ENCODE data around the gene ELMO1.

The ELMO1 gene

GRCh38 chr7:36944838-36945237 lies 503.8 kb downstream of the ELMO1 start:
- DNase-seq (ENCODE audit: low spot score), result no peak

DNA sequence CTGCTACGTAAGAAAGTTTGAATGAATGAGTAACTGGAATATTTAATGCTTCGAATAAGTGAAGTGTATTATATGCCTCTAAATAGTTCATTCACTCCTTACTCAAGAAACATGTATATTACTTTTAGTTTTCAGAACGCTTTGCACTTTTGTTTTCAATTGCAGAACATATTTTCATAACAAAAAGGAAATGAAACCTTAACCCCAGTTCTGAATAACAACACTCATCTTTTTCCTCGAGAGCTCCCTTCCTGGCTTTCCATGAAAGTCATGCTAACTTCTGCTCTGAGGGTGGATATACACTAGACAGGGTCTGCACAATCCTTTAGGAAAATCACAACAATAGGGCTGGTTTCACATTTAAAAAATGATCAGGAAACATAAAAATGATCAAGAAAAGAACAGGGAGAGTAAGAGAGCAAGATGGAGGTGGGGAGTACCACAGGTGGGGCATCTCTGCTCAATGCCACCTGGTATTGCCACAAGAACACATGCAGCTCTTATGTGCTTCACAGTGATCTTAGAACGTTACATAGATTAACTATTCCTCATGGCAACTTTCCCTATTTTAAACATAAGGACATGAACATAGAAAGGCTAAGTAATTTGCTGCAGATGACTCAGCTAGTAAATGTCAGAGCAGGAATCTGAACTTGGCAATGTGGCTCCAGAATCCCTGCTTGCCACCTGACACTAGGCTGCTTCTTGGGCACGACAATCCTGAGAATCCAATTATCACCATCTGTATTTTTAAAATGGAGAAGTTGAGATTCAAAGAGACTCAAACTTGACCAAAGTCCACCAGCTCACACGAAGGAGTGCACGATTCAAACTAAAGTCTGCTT lies 504.9 kb downstream of the ELMO1 start:
- DNase-seq (ENCODE audit: low spot score), result no peak

DNA sequence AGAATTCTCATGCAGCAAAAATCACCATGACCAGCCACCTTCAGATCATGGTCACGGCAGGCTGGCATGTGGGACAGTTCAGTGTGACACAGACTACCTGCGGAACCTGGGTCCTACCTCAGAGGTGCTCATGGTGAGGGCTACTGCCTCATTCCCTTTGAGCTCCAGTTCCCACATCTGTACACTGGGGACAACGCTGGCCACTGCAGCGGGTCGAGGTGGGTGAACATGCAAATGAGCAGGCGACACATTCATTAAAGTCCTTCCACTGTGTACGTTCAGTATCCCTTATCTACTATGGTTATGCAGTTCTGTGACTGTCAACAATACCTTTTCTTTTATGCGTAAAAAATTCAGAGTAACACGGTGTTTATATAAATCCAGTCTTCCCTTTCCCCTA lies 505.7 kb downstream of the ELMO1 start:
- DNase-seq (ENCODE audit: low spot score), result no peak

DNA sequence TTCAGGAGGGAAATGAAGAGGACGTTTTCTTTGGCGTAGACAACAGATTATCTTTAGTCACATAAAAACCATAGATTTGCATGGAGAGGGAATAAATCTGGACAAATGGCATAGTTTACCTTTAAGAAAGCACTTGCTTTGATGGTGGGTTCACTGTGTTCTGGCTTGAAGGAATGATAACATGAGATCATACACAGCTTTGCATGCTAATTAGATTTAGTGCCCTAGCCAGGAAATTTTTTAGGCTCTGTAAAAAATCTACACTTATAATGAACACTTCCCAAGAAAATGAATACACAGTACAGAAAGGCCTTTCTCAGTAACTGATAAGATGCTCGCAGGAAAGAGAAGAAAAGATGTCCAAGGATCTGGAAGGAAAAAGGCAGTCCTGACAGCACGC lies 506.1 kb downstream of the ELMO1 start:
- DNase-seq (ENCODE audit: low spot score), result no peak

DNA sequence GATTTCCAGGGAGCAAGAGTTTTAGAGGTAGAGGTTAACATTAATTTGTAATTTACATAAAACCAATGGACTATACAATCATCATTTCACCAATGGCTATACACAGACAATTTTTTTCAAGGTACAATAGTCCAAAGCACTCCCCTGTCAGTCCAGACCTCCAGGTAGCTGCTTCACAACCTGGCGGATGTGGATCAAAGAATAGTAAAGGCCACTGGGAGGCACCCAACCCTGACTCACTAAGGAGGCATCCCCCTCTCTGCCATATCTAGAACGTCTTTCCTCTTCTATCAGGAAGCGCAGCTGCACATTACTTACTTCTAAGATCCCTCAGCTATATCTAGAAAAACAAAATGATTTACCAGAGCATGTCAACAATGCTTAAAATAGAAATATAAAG lies 506.6 kb downstream of the ELMO1 start:
- no peak for DNase-seq (ENCODE audit: low spot score)

DNA sequence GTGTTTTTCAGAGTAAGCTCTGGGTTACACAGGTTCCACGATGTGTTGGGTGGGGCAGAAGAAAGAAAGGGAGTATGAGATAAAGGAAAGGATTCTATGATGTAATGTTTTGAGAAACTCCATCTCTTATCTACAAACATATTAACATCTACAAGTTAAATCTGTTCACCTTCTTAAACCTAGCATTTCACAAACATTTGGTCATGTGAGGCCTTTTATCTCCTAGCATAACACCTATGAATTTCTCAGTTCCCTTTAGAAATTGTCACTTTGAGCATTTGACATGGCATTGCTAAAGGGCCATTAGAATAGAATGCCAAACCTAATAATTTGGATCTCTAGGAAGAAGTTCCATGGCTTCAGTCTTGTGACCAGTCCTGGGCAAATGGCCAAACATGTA lies 507.3 kb downstream of the ELMO1 start:
- DNase-seq (ENCODE audit: low spot score), result no peak

GRCh38 chr7:36939816-36940215 lies 508.8 kb downstream of the ELMO1 start:
- no peak for DNase-seq (ENCODE audit: low spot score)

- no peak for DNase-seq (ENCODE audit: low spot score)
Measured at GRCh38 chr7:36937754-36938563, 510.7 kb downstream of the ELMO1 start.

DNA sequence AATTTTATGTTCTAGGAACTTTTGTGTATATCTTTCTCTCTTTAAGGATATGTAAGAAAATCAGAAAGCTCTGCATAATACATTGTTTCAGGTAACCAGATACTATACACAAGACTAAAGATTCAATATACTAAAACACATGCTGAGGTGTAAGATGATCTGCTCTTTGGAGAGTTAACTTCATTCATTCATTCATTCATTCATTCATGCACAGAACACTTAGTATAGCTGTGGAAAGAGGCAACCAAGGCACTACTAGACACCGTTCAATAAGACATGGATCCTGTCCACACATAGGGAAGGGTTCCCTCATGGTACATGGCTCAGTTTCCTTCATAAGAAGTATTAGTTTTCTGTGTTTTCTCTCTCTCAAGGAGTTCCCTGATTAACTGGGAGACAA lies 516.8 kb downstream of the ELMO1 start:
- DNase-seq (ENCODE audit: low spot score), result no peak

DNA sequence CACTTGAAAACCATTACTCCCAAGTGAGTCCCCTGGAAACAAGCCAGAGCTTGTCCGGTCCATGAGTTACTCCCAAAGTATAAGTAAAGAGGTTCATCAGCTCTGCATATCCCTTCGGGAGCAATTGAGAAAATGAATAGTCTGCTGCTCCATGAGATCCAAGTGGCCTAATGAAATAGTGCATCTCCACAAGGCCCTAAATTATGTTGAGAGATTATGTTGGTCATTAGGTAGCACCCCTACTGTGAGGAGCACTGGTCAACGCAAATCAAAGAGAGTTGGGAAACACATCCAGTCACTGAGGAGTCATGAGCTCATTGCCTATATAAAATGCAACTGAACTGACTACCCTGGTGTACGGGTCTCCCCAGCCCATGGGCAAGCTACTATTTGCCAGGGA lies 518.9 kb downstream of the ELMO1 start:
- no peak for DNase-seq (ENCODE audit: low spot score)

GRCh38 chr7:36928718-36929117 lies 519.9 kb downstream of the ELMO1 start:
- DNase-seq (ENCODE audit: low spot score), result no peak

GRCh38 chr7:36928311-36928710 lies 520.4 kb downstream of the ELMO1 start:
- DNase-seq (ENCODE audit: low spot score), result no peak

DNA sequence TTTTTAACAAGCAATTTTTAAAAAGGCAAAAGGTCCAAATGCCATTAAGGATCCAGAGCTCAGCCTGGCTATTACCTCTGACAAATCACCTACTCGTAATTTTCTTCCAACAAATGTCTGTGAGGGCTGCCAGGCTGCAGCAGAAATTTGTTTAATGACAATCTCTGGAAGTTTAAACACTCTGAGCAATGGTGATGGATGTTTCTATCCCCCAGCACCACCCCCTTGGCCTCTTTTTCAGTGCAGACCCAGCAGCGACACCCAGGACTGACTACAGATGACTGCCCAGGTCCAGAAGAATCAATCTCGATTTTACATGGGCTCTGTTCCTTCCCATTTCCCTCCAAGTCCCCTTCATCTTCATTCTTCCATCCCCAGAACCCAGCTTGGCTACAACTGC lies 523.0 kb downstream of the ELMO1 start:
- no peak for DNase-seq (ENCODE audit: low spot score)

DNA sequence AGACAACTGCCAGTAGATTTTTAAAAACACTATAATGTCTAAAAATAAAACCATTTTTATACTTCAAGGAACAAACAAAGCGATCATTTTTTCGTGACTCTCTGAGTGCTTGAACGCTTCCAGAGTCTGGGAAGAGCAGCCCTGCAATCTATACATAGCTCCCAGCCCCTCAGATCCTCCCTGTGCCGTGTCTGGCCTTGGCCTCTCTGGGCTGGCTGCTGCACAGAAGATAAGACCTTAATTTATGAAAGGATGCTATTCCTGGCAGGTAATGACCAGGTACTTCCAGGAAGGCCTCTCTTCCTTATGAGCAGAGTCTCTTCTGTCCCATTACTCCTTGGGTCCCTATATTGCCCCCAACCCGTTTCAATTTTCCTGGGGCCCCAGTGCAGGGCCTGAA lies 523.5 kb downstream of the ELMO1 start:
- no peak for DNase-seq (ENCODE audit: low spot score)

- no peak for DNase-seq (ENCODE audit: low spot score)
Measured at GRCh38 chr7:36923943-36924436, 524.7 kb downstream of the ELMO1 start.

DNA sequence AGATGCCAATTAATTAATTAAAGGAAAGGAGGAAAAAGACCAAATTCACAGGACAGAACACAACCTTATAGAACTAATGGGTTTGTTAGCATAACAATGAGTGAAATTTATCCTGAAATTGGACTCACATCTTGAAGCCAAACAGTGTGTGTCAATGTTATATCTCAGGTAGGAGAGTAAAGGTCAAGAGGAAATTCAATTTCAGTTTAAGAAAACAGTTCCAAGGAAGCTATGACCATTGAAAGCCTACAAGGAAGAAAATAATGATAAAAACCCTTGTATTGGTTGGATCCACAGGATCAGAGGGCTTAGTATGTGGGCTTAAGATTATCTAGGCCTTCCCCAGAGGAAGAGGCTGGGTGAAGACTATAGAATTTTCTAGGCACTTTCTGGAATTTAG lies 525.5 kb downstream of the ELMO1 start:
- no peak for DNase-seq (ENCODE audit: low spot score)

DNA sequence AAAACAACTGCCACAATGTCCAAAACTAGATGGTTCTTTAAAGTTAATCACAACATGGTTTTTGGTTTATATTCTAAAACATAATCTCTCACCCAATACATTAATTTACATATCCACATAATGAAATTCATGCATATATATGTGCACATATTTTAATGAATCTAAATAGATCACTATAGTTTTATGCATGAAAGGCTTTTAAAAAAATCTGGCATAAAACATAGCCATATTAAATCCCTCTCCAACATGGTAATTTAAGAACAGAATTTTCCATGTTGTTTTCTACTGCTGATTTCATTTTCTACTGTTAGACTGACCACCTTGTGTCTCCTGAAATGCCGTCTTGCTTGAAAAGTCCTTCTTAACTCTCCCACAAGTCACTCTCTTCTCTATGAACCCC lies 528.2 kb downstream of the ELMO1 start:
- no peak for DNase-seq (ENCODE audit: low spot score)

DNA sequence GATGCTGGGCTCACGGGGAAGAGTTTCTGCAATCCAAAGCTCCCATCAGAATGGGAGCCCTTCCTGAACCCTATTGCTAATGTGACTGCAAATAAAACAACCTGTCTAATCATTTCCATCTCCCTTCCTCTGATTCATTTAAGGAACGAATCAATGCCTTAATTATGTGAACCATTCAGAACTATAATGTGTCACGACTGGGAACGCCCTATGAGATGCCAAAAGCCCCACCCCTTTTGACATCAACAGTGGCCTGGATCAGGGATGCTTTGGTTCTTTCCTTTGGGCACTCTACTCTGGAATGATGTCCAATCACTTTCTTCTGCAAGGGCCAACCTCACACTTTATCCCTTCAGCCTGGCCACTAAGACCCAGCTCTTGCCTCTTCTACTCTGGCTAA lies 528.9 kb downstream of the ELMO1 start:
- DNase-seq (ENCODE audit: low spot score), result no peak

DNA sequence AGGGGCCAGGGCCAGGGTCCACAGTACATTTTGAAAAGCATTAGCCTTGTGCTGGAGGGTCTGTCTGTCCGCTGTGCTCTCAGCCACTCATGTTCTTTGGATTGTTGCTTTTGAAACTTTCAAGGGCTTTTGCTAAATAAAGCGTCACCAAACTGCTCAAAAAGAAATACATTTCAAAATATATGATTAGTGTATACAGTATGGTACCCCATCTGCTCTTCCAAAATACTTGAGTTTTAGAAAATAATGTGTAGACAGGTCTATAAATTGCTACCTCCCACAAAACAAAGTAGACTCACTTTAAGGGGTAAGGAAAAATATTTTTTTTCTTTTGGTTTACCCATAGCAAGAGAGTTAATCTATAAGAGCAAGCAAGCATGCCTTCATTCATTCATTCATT lies 530.1 kb downstream of the ELMO1 start:
- DNase-seq (ENCODE audit: low spot score), result no peak

GRCh38 chr7:36916619-36917018 lies 532.0 kb downstream of the ELMO1 start:
- no peak for DNase-seq (ENCODE audit: low spot score)

- DNase-seq (ENCODE audit: low spot score), result no peak
Measured at GRCh38 chr7:36916116-36916515, 532.5 kb downstream of the ELMO1 start.

GRCh38 chr7:36911788-36912187 lies 536.9 kb downstream of the ELMO1 start:
- DNase-seq (ENCODE audit: low spot score), result no peak

DNA sequence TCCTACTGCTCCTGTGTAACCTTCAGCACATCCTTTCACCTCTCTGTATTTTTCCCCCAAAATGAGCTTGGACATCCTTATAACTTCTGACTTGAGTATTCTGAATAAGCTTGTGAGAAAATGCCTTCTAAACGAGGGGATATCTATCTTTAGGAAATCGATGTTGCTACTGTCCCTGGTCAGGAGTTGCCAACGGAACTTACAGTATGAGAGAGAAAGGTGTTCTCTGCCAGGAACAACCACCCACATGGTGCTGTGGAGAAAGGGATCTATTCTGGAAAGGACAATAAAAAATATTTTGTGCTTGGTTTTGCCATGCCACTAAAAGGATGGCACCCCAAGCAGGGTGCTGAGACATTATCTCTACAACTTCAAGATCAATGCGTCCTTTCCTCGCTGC lies 537.8 kb downstream of the ELMO1 start:
- no peak for DNase-seq (ENCODE audit: low spot score)

All from HuH-7.5 (cell line).